HL-60 (cell line): Measurements from ENCODE around the gene GCAT.

Source experiments
- DNase-seq, 2 experiments: peaks; one replicate each; pipeline ENCODE4 v3.0.0-alpha.2; 2010 to 2020; ENCODE audit warnings: low read depth in 1 of 2, low spot score in 1 of 2
- H3K27ac ChIP-seq: fragments of 250-450 bp; sonication (Bioruptor Pico); replicated peaks from 2 replicates; pipeline ENCODE4 v1.5.1; 2020; ENCODE audit warnings: mild to moderate bottlenecking, moderate library complexity
- H3K27me3 ChIP-seq: fragments of 250-450 bp; sonication (Bioruptor Pico); 2 replicates; pipeline ENCODE4 v1.5.1; 2021; ENCODE audit warnings: mild to moderate bottlenecking, moderate library complexity; ENCODE audit not compliant: insufficient read depth, poor library complexity, severe bottlenecking
- H3K4me3 ChIP-seq: replicated peaks from 2 replicates; pipeline ENCODE4 v1.5.1; 2011; ENCODE audit warnings: mild to moderate bottlenecking, control low read depth, low read length; ENCODE audit not compliant: insufficient read depth
- GABPA ChIP-seq: IDR thresholded peaks from 2 replicates; pipeline ENCODE4 v1.6.1; 2012; ENCODE audit warnings: low read depth
- POLR2AphosphoS5 ChIP-seq: IDR thresholded peaks from 2 replicates; pipeline ENCODE4 v1.6.1; 2012; ENCODE audit warnings: low read depth
- SPI1 ChIP-seq: IDR thresholded peaks from 2 replicates; pipeline ENCODE4 v1.6.1; 2012; ENCODE audit warnings: low read depth, mild to moderate bottlenecking, borderline replicate concordance
- long read RNA-seq: library from polyadenylated mRNA; unstranded; transcript quantifications from one replicate; pipeline ENCODE4 v2.0.0, GENCODE V29; 2020
- TF ChIP-seq, protein P1 (sequence below): IDR thresholded peaks from one replicate; pipeline ENCODE4 v1.5.1; 2011; ENCODE audit warnings: low read length, control low read depth, inconsistent platforms; ENCODE audit not compliant: insufficient read depth
- TF ChIP-seq, protein P2 (sequence below): IDR thresholded peaks from 2 replicates; pipeline ENCODE4 v1.6.1; 2012; ENCODE audit warnings: low read depth; ENCODE audit not compliant: insufficient replicate concordance

GCAT gene
- long read RNA-seq, transcript GCAT-201 (9 exons, 1,497 nt) = major isoform, 181 of 228 reads
- long read RNA-seq, partial matches to known transcripts = 14 of 228 reads
- long read RNA-seq, other reads (novel, unspliced or antisense) = 32 of 228 reads

DNA sequence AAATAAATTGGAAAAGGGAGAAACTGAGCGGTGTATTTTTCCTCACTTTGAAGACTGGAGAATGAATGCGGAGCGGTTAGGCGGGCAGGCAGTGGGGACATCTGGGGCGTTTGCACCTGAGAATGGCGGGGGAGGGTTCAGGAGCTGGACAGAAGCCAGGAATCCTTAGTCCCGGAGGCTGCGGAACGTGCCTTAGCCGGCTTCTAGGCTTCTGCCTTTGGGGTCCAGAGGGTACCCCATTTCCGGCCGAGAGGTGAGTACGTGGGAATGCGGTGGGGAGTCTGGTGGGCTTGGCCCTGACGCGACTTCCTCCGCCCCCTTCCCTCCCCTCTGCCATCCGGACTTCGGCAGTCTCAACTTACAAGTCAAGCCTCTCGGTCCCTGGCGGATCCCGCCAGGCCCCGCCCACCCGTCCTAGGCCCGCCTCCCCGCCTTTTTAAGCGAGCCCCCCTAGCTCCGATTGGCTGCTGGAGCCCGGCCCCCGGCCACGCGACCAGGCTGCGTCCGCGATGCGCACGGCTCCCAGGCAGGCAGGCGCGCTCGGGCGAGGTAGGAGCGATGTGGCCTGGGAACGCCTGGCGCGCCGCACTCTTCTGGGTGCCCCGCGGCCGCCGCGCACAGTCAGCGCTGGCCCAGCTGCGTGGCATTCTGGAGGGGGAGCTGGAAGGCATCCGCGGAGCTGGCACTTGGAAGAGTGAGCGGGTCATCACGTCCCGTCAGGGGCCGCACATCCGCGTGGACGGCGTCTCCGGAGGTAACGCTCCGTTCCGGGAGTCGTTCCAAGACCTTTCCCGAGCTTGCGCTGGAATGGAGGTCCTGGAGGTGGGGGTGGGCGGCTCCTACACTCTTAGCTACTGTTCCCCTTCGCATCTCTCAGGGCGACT lies at the start of gene GCAT:
Gene GCAT (plus strand): TSS at position 525 of the 884 bp plus-strand sequence. CDS start 34 bp downstream, at position 559.
- TF ChIP-seq GABPA (no peak), SPI1 (no peak), POLR2AphosphoS5 (peak; percentile 61; the same call in 1 of the 2 replicates)
- TF ChIP-seq, protein P1, sequence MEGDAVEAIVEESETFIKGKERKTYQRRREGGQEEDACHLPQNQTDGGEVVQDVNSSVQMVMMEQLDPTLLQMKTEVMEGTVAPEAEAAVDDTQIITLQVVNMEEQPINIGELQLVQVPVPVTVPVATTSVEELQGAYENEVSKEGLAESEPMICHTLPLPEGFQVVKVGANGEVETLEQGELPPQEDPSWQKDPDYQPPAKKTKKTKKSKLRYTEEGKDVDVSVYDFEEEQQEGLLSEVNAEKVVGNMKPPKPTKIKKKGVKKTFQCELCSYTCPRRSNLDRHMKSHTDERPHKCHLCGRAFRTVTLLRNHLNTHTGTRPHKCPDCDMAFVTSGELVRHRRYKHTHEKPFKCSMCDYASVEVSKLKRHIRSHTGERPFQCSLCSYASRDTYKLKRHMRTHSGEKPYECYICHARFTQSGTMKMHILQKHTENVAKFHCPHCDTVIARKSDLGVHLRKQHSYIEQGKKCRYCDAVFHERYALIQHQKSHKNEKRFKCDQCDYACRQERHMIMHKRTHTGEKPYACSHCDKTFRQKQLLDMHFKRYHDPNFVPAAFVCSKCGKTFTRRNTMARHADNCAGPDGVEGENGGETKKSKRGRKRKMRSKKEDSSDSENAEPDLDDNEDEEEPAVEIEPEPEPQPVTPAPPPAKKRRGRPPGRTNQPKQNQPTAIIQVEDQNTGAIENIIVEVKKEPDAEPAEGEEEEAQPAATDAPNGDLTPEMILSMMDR = no peak
- TF ChIP-seq, protein P2, sequence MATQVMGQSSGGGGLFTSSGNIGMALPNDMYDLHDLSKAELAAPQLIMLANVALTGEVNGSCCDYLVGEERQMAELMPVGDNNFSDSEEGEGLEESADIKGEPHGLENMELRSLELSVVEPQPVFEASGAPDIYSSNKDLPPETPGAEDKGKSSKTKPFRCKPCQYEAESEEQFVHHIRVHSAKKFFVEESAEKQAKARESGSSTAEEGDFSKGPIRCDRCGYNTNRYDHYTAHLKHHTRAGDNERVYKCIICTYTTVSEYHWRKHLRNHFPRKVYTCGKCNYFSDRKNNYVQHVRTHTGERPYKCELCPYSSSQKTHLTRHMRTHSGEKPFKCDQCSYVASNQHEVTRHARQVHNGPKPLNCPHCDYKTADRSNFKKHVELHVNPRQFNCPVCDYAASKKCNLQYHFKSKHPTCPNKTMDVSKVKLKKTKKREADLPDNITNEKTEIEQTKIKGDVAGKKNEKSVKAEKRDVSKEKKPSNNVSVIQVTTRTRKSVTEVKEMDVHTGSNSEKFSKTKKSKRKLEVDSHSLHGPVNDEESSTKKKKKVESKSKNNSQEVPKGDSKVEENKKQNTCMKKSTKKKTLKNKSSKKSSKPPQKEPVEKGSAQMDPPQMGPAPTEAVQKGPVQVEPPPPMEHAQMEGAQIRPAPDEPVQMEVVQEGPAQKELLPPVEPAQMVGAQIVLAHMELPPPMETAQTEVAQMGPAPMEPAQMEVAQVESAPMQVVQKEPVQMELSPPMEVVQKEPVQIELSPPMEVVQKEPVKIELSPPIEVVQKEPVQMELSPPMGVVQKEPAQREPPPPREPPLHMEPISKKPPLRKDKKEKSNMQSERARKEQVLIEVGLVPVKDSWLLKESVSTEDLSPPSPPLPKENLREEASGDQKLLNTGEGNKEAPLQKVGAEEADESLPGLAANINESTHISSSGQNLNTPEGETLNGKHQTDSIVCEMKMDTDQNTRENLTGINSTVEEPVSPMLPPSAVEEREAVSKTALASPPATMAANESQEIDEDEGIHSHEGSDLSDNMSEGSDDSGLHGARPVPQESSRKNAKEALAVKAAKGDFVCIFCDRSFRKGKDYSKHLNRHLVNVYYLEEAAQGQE = peak; percentile 73
- peak within 1 kb of the TSS; percentile 60 for H3K4me3 ChIP-seq
- peaks cover 21% of the 10 kb centered on the region for H3K27me3 ChIP-seq
- DNase-seq = peak; percentile 87 to 95
- H3K27ac ChIP-seq = peak within 1 kb of the TSS; percentile 39; the same call in 1 of the 2 replicates

DNA sequence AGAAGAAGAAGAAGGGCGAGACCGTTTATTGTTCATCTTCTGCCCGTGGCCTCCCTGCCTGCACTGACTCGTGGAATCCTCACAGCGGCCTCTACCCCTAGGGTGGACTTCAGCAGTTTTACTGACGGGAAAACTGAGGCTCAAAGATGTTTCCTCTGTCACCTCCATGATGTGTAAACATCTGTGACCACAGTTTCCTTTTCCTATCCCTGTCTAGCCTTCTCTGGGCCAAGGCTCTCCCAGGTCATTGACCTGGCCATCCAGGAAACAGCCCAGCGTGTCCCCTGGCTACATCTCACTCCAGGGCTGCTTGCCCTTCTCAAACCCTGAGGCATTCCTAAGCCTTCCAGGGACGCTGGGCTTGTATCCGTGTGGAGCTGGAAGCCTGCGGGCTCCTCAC lies 49.0 kb upstream of the GCAT start:
- Histone ChIP-seq H3K4me3 (no peak overlapping the region), H3K27me3 (no peaks in the 10 kb centered on the region), H3K27ac (no peak overlapping the region)
- TF ChIP-seq SPI1 (no peak), GABPA (no peak), POLR2AphosphoS5 (no peak)
- TF ChIP-seq, protein P1 = no peak
- TF ChIP-seq, protein P2 = no peak
- no peak for DNase-seq

DNA sequence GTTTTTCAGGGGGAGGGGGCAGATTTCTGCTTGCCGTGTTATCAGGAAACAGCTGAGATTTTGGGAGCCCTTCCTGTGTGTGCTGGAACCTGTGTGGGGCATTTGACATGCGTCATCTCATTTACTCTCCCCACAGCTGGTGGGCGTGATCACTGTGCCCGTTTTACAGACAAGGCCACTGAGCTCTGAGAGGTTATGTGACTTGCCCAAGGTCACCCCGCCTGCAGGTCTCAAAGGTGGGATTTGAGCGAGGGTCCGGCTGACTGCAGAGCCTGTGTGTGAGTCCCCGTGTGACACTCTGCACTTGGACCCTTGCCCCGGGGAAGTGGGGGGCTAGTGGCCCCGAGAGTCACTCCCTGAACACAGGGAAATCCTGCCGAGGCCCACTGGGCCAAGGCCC lies 48.5 kb upstream of the GCAT start:
- Histone ChIP-seq H3K27ac (no peak overlapping the region), H3K4me3 (no peak overlapping the region), H3K27me3 (no peaks in the 10 kb centered on the region)
- no peak for DNase-seq
- no peak for TF ChIP-seq POLR2AphosphoS5

DNA sequence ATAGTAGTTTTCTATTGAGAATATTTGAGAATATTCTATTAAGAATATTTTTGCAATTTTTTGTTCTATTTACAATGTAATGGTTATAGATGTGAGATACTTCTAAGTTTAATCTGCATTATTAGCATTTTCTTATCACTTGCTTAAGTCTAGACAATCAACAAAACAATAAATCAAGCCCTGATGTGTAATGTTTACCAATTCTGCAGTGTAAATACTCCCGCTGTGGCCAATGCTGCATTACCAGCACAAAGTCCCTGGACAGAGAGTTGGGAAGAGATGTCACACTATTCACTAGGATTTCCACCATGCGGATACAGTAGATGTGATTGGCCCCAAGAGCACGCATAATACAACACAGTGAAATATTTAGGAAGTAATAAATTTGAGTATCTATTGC lies 47.6 kb upstream of the GCAT start:
- TF ChIP-seq, protein P1 = no peak
- TF ChIP-seq, protein P2 = no peak
- no peak for TF ChIP-seq SPI1
- no peak overlapping the region for H3K4me3 ChIP-seq
- no peaks in the 10 kb centered on the region for H3K27me3 ChIP-seq
- no peak for DNase-seq
- H3K27ac ChIP-seq = no peak overlapping the region
